GM12891 (cell line): ENCODE results near the gene CES1.

Source experiments
- POLR2AphosphoS5 ChIP-seq: IDR thresholded peaks from 2 replicates; pipeline ENCODE4 v1.6.1; 2011; ENCODE audit warnings: low read depth, low read length, control low read depth
- TAF1 ChIP-seq: IDR thresholded peaks from 2 replicates; pipeline ENCODE4 v1.6.1; 2011; ENCODE audit warnings: low read depth, low read length, control low read depth

- no peak for TF ChIP-seq POLR2AphosphoS5
- TF ChIP-seq TAF1, result no peak
Measured at GRCh38 chr16:55817236-55817912, 15.5 kb downstream of the CES1 start.
